ENCODE results near the gene RBP5.

The RBP5 gene

GRCh38 chr12:7128681-7129286 is at the start of gene RBP5:
RBP5 (minus strand) TSS chr12:7128889; CDS start chr12:7128775, 114 bp downstream.
- no peak for DNase-seq

- DNase-seq = no peak
Measured at GRCh38 chr12:7178481-7178880, 49.8 kb upstream of the RBP5 start.

- no peak for DNase-seq
Measured at GRCh38 chr12:7176595-7176994, 47.9 kb upstream of the RBP5 start.

GRCh38 chr12:7175493-7175892 is 46.8 kb upstream of the RBP5 start:
- DNase-seq = no peak

- DNase-seq = no peak
Measured at GRCh38 chr12:7171854-7172253, 43.2 kb upstream of the RBP5 start.

- DNase-seq = no peak
Measured at GRCh38 chr12:7169951-7170350, 41.3 kb upstream of the RBP5 start.

- peak; percentile 98 for DNase-seq
Measured at GRCh38 chr12:7162691-7163114, 34.0 kb upstream of the RBP5 start.

GRCh38 chr12:7161811-7162210 is 33.1 kb upstream of the RBP5 start:
- no peak for DNase-seq

GRCh38 chr12:7161327-7161726 is 32.6 kb upstream of the RBP5 start:
- DNase-seq = no peak

GRCh38 chr12:7160183-7160582 is 31.5 kb upstream of the RBP5 start:
- DNase-seq = no peak

- peak; percentile 32 for DNase-seq
Measured at GRCh38 chr12:7158781-7159609, 30.3 kb upstream of the RBP5 start.

- DNase-seq = no peak
Measured at GRCh38 chr12:7157391-7157790, 28.7 kb upstream of the RBP5 start.

GRCh38 chr12:7156259-7157197 is 27.8 kb upstream of the RBP5 start:
- no peak for DNase-seq

GRCh38 chr12:7155471-7156034 is 26.9 kb upstream of the RBP5 start:
- DNase-seq = peak; percentile 28

- DNase-seq = no peak
Measured at GRCh38 chr12:7154901-7155470, 26.3 kb upstream of the RBP5 start.

GRCh38 chr12:7154042-7154441 is 25.4 kb upstream of the RBP5 start:
- DNase-seq = no peak

GRCh38 chr12:7152818-7153217 is 24.1 kb upstream of the RBP5 start:
- DNase-seq = no peak

- no peak for DNase-seq
Measured at GRCh38 chr12:7151532-7151931, 22.8 kb upstream of the RBP5 start.

GRCh38 chr12:7150841-7151240 is 22.2 kb upstream of the RBP5 start:
- no peak for DNase-seq

- no peak for DNase-seq
Measured at GRCh38 chr12:7150356-7150755, 21.7 kb upstream of the RBP5 start.

GRCh38 chr12:7146906-7147305 is 18.2 kb upstream of the RBP5 start:
- DNase-seq = no peak

- no peak for DNase-seq
Measured at GRCh38 chr12:7146228-7146627, 17.5 kb upstream of the RBP5 start.

- no peak for DNase-seq
Measured at GRCh38 chr12:7145671-7146070, 17.0 kb upstream of the RBP5 start.

Measured in NCI-H146 (cell line).